SK-N-SH (cell line): ENCODE results near the gene TNRC6A.

Experiments
- CHD2 ChIP-seq: fragments of 150-350 bp; IDR thresholded peaks from 2 replicates; pipeline ENCODE4 v1.6.1; 2018; ENCODE audit warnings: low read length; ENCODE audit not compliant: partially characterized antibody
- POLR2AphosphoS5 ChIP-seq: IDR thresholded peaks from 2 replicates; pipeline ENCODE4 v1.6.1; 2012; ENCODE audit warnings: low read depth, low read length
- REST ChIP-seq: IDR thresholded peaks from 2 replicates; pipeline ENCODE4 v1.6.1; 2012; ENCODE audit warnings: mild to moderate bottlenecking, low read depth, low read length, moderate library complexity
- TAF1 ChIP-seq: IDR thresholded peaks from 2 replicates; pipeline ENCODE4 v1.6.1; 2012; ENCODE audit warnings: low read depth, mild to moderate bottlenecking, low read length, moderate library complexity, borderline replicate concordance

- TF ChIP-seq TAF1 (no peak), POLR2AphosphoS5 (no peak), REST (no peak), CHD2 (no peak)
These were observed 117.3 kb downstream of the TNRC6A start for GRCh38 chr16:24846548-24847357.
